Stimulated activated CD4-positive, alpha-beta T cell treated with anti-CD3 and anti-CD28 coated beads, Interleukin-4, amount 100 ng/mL, for 24 hours (primary cell): ENCODE data around the gene RNF4.
"Not testable (repeated sequence)": the region's sequence is repeated elsewhere in the genome, so short reads cannot be mapped to it uniquely, and the experiment has no call there.

Experiments used
- DNase-seq: peaks from one replicate; pipeline ENCODE4 v3.0.0-alpha.2; 2020

Gene RNF4

GRCh38 chr4:2489081-2489805 lies 20.3 kb downstream of the RNF4 start:
- DNase-seq, result no peak

GRCh38 chr4:2489841-2490552 lies 21.1 kb downstream of the RNF4 start:
- DNase-seq, result no peak

- DNase-seq, result no peak
Measured at GRCh38 chr4:2492970-2493369, 24.1 kb downstream of the RNF4 start.

GRCh38 chr4:2494992-2495391 lies 26.1 kb downstream of the RNF4 start:
- no peak for DNase-seq

- DNase-seq, result no peak
Measured at GRCh38 chr4:2497324-2497723, 28.4 kb downstream of the RNF4 start.

GRCh38 chr4:2497931-2498330 lies 29.0 kb downstream of the RNF4 start:
- DNase-seq, result no peak

- no peak for DNase-seq
Measured at GRCh38 chr4:2500547-2500946, 31.6 kb downstream of the RNF4 start.

GRCh38 chr4:2501034-2501594 lies 32.2 kb downstream of the RNF4 start:
- DNase-seq, result no peak

- DNase-seq, result no peak
Measured at GRCh38 chr4:2503809-2504208, 34.9 kb downstream of the RNF4 start.

- no peak for DNase-seq
Measured at GRCh38 chr4:2507259-2507658, 38.4 kb downstream of the RNF4 start.

GRCh38 chr4:2507855-2508254 lies 38.9 kb downstream of the RNF4 start:
- DNase-seq, result no peak

GRCh38 chr4:2510351-2511259 lies 41.7 kb downstream of the RNF4 start:
- DNase-seq, result no peak

- no peak for DNase-seq
Measured at GRCh38 chr4:2511645-2512131, 42.8 kb downstream of the RNF4 start.

GRCh38 chr4:2512396-2513135 lies 43.7 kb downstream of the RNF4 start:
- no peak for DNase-seq

- DNase-seq, result not testable (repeated sequence)
Measured at GRCh38 chr4:2514193-2514592, 45.3 kb downstream of the RNF4 start.

GRCh38 chr4:2514944-2515343 lies 46.0 kb downstream of the RNF4 start:
- not testable (repeated sequence) for DNase-seq

- no peak for DNase-seq
Measured at GRCh38 chr4:2515830-2516550, 47.1 kb downstream of the RNF4 start.

GRCh38 chr4:2516635-2517034 lies 47.7 kb downstream of the RNF4 start:
- no peak for DNase-seq

GRCh38 chr4:2526559-2526958 lies 57.7 kb downstream of the RNF4 start:
- DNase-seq, result no peak

GRCh38 chr4:2534904-2535375 lies 66.0 kb downstream of the RNF4 start:
- no peak for DNase-seq
